B cell (primary cell): ENCODE results near the gene XCL1. TPM values are rescaled to one million over a fixed set of nuclear protein-coding genes. Genes with fewer than 3 reads are reported as not detected.

Experiments
- ATAC-seq: fragments of 200-7000 bp; cut with Tn5 transposase; one replicate; pipeline ENCODE4 v1.10.0; 2021; ENCODE audit warnings: low read depth, mild to moderate bottlenecking, moderate number of reproducible peaks, moderate library complexity
- CTCF ChIA-PET: fragments of 350-600 bp; sonication (Branson Sonifier 250); formaldehyde crosslinking; loops from one replicate; lab custom pipeline; 2021; ENCODE audit warnings: antibody characterized with exemption, inconsistent platforms; lab: Charles Lee
- POLR2A ChIA-PET: fragments of 350-600 bp; sonication (Branson Sonifier 250); formaldehyde crosslinking; loops from one replicate; lab custom pipeline; 2021; ENCODE audit warnings: antibody characterized with exemption; lab: Charles Lee
- DNase-seq: peaks from one replicate; pipeline ENCODE4 v3.0.0; 2013
- H2AFZ ChIP-seq: 2 replicates; pipeline ENCODE4 v1.6.1; 2012; ENCODE audit warnings: mild to moderate bottlenecking, low read depth, low read length; ENCODE audit not compliant: insufficient read depth, poor library complexity, severe bottlenecking
- H3K27ac ChIP-seq, 2 donors: 1 replicate in 1 of 2; 2 replicates in 1 of 2; pipeline ENCODE4 v1.5.1; 2012 to 2013; ENCODE audit warnings: low read length in 2 of 2, mild to moderate bottlenecking in 2 of 2, moderate library complexity in 1 of 2
- H3K27me3 ChIP-seq, 4 experiments: fragments of 200-600 bp in 1 of 4; sonication (generic) in 1 of 4; replicated peaks in 1 of 4; 1 replicate in 2 of 4; 2 replicates in 2 of 4; pipeline versions ENCODE4 v1.6.1 to v1.7.0; 2013 to 2016; ENCODE audit warnings: low read length in 3 of 4, mild to moderate bottlenecking in 2 of 4, mixed read lengths in 1 of 4, moderate library complexity in 1 of 4; ENCODE audit not compliant: insufficient read depth in 4 of 4, control insufficient read depth in 3 of 4; ENCODE audit errors: control extremely low read depth in 1 of 4
- H3K36me3 ChIP-seq, 2 experiments: replicated peaks in 1 of 2; 1 replicate in 1 of 2; 2 replicates in 1 of 2; pipeline versions ENCODE4 v1.6.1 to v1.7.1; 2013; ENCODE audit warnings: low read length in 1 of 2; ENCODE audit not compliant: insufficient read depth in 2 of 2, control insufficient read depth in 1 of 2; ENCODE audit errors: control extremely low read depth in 1 of 2, extremely low read depth in 1 of 2
- H3K4me1 ChIP-seq, 2 donors: fragments of 200-600 bp in 1 of 2; sonication (generic) in 1 of 2; 1 replicate in 1 of 2; 2 replicates in 1 of 2; pipeline versions ENCODE4 v1.5.1 to v1.6.1; 2013 to 2017; ENCODE audit warnings: low read length in 2 of 2; ENCODE audit not compliant: control insufficient read depth in 2 of 2, insufficient read depth in 2 of 2
- H3K4me2 ChIP-seq: replicated peaks from 2 replicates; pipeline ENCODE3; 2012; ENCODE audit warnings: mild to moderate bottlenecking, low read depth, low read length; ENCODE audit not compliant: poor library complexity, severe bottlenecking
- H3K4me3 ChIP-seq, 5 experiments: fragments of 200-600 bp in 1 of 5; sonication (generic) in 1 of 5; 1 replicate in 3 of 5; 2 replicates in 2 of 5; pipeline versions ENCODE4 v1.5.1 to v1.7.0; 2011 to 2016; ENCODE audit warnings: low read length in 4 of 5, mild to moderate bottlenecking in 4 of 5, low read depth in 2 of 5, control low read depth in 1 of 5, moderate library complexity in 1 of 5; ENCODE audit not compliant: insufficient read depth in 1 of 5; ENCODE audit errors: control extremely low read depth in 1 of 5, extremely low read depth in 1 of 5
- H3K79me2 ChIP-seq: fragments of 200-600 bp; sonication (generic); one replicate; pipeline ENCODE4 v1.6.0; 2016; ENCODE audit warnings: low read length; ENCODE audit not compliant: control insufficient read depth, insufficient read depth
- H3K9ac ChIP-seq: fragments of 200-600 bp; sonication (generic); 2 replicates; pipeline ENCODE4 v1.6.1; 2017; ENCODE audit warnings: mild to moderate bottlenecking, low read length, moderate library complexity
- H3K9me3 ChIP-seq, 3 donors: one replicate each; pipeline versions ENCODE4 v1.6.1 to v1.7.1; 2013; ENCODE audit warnings: low read length in 2 of 3; ENCODE audit not compliant: control insufficient read depth in 2 of 3, insufficient read depth in 1 of 3; ENCODE audit errors: control extremely low read depth in 1 of 3
- H4K20me1 ChIP-seq: 2 replicates; pipeline ENCODE4 v1.6.0; 2012; ENCODE audit warnings: mild to moderate bottlenecking, low read length; ENCODE audit not compliant: insufficient read depth, control insufficient read depth, poor library complexity, severe bottlenecking
- H3K27ac Mint-ChIP-seq: one replicate; pipeline ENCODE4 v1.8.0; 2021; ENCODE audit warnings: mixed read lengths
- H3K27me3 Mint-ChIP-seq: one replicate; pipeline ENCODE4 v1.8.0; 2021; ENCODE audit warnings: mixed read lengths
- H3K4me1 Mint-ChIP-seq: one replicate; pipeline ENCODE4 v1.8.0; 2021; ENCODE audit warnings: mixed read lengths
- H3K4me3 Mint-ChIP-seq: one replicate; pipeline ENCODE4 v1.8.0; 2021; ENCODE audit warnings: mixed read lengths
- H3K9me3 Mint-ChIP-seq: one replicate; pipeline ENCODE4 v1.8.0; 2022; ENCODE audit warnings: mixed read lengths; ENCODE audit not compliant: insufficient read depth
- CTCF ChIP-seq: fragments of 200-600 bp; IDR thresholded peaks from one replicate; pipeline ENCODE4 v1.8.0; 2022; ENCODE audit warnings: antibody characterized with exemption, mild to moderate bottlenecking
- EZH2 ChIP-seq: IDR thresholded peaks from 2 replicates; pipeline ENCODE4 v1.6.1; 2012; ENCODE audit warnings: borderline replicate concordance, low read depth, mild to moderate bottlenecking, moderate library complexity, low read length; ENCODE audit not compliant: insufficient read depth, poor library complexity, severe bottlenecking
- WGBS: methylation state at CpG from one replicate; pipeline ENCODE4 v1.1.5; 2013; ENCODE audit warnings: missing lambda C conversion rate; ENCODE audit not compliant: insufficient coverage; 5-methylcytosine and 5-hydroxymethylcytosine counted together
- intact Hi-C: fragments of 100-400 bp; cut with micrococcal nuclease; formaldehyde crosslinking; loops from one replicate; pipeline ENCODE4 v1.10.0; 2022
- polyA plus RNA-seq: library from polyadenylated mRNA; depleted of rRNA; stranded (reverse); fragments of >200 nt; gene quantifications from 2 replicates; pipeline ENCODE4 v1.2.3, GENCODE V29; 2012
- total RNA-seq, 2 donors: library from RNA; stranded (reverse); fragments of 120-200 nt in 1 of 2; gene quantifications; 1 replicate in 1 of 2; 2 replicates in 1 of 2; pipeline versions ENCODE4 v1.2.3 to v1.2.4, GENCODE V29; 2013 to 2022

The XCL1 gene
- total and polyA plus RNA-seq, 2 donors (not counting 1 experiment from before 2014, with no cell fraction given), result 0.12 TPM; not detected in 1

DNA sequence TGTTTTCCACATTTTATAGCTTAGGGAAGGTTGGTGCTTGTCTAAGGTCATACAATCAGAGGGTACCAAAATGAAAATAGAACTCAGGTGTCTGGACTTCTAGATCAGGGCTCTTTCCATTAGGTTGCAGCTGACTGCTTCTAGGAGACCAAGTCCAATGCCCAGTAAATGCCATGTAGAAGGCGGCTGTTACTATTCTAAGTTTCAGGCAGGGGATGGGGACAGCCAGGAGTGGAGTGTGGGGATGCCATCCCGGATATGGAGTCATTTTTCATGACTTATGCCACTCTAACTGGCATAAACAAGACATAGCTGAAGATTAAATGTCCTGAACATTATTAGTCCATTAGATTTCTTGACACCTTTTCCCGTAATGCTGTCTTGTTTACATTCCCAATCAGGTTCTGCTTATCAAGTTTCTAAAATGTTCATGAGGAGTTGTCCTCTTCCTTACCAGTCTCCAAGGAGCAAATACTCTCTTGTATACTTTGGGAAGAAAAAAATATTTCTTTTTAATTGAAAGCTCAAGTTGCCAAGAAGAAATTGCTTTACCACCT, 31.5 kb downstream of the XCL1 start:
- no peaks in the 10 kb centered on the region for H3K27me3 ChIP-seq
- H3K9me3 Mint-ChIP-seq, result no peaks in the 10 kb centered on the region
- H3K27ac Mint-ChIP-seq, result no peak overlapping the region
- no peak for ATAC-seq
- H3K27ac ChIP-seq, result no peak overlapping the region
- no peaks in the 10 kb centered on the region for H3K4me1 ChIP-seq
- no peak overlapping the region for H3K4me2 ChIP-seq
- H3K36me3 ChIP-seq, result no peaks in the 10 kb centered on the region
- no peaks in the 10 kb centered on the region for H3K79me2 ChIP-seq
- no peak overlapping the region for H3K9ac ChIP-seq
- DNase-seq, result no peak
- no peaks in the 10 kb centered on the region for H3K9me3 ChIP-seq
- no peak overlapping the region for H3K4me3 ChIP-seq
- CTCF ChIA-PET, result interaction anchor here (1.3 to 2.6 kb wide), 3 partner anchors 10 to 740 kb away, joined by 4 to 9 read pairs (median 5); no protein-coding TSS in a partner anchor
- no peak overlapping the region for H2AFZ ChIP-seq
- no peak overlapping the region for H3K4me3 Mint-ChIP-seq
- POLR2A ChIA-PET, result no interaction called here
- WGBS, result no CpG with 5 or more reads among the region's 3 CpGs
- intact Hi-C loops, result no loop called here
- H3K4me1 Mint-ChIP-seq, result no peaks in the 10 kb centered on the region
- peaks cover 36% of the 10 kb centered on the region for H3K27me3 Mint-ChIP-seq
- H4K20me1 ChIP-seq, result no peaks in the 10 kb centered on the region
- TF ChIP-seq EZH2 (no peak), CTCF (no peak)

- CTCF ChIA-PET, result interaction anchor here (2.6 kb wide), 1 partner anchor 739 kb away, joined by 9 read pairs; no protein-coding TSS in a partner anchor
- H3K27me3 ChIP-seq, result no peaks in the 10 kb centered on the region
- no peak overlapping the region for H3K27ac Mint-ChIP-seq
- peaks cover 41% of the 10 kb centered on the region for H3K27me3 Mint-ChIP-seq
- ATAC-seq, result no peak
- no peak overlapping the region for H3K27ac ChIP-seq
- H3K4me2 ChIP-seq, result no peak overlapping the region
- H3K9me3 Mint-ChIP-seq, result no peaks in the 10 kb centered on the region
- no peak overlapping the region for H3K9ac ChIP-seq
- H3K4me3 Mint-ChIP-seq, result no peak overlapping the region
- WGBS, result 96% methylated on average over 18 of the region's 20 CpGs
- POLR2A ChIA-PET, result no interaction called here
- no peaks in the 10 kb centered on the region for H3K4me1 Mint-ChIP-seq
- no peaks in the 10 kb centered on the region for H4K20me1 ChIP-seq
- H3K79me2 ChIP-seq, result no peaks in the 10 kb centered on the region
- no peaks in the 10 kb centered on the region for H3K4me1 ChIP-seq
- intact Hi-C loops, result no loop called here
- DNase-seq, result no peak
- no peak overlapping the region for H2AFZ ChIP-seq
- no peaks in the 10 kb centered on the region for H3K36me3 ChIP-seq
- H3K4me3 ChIP-seq, result no peak overlapping the region
- H3K9me3 ChIP-seq, result no peaks in the 10 kb centered on the region
- TF ChIP-seq EZH2 (no peak), CTCF (no peak)
These were observed 32.7 kb downstream of the XCL1 start for GRCh38 chr1:168608796-168609715.
